Fibroblast of skin of left quadriceps (primary cell): Measurements from ENCODE around the gene TOP2A.

ENCODE experiments used
- DNase-seq, 2 experiments: peaks; one replicate each; pipeline ENCODE4 v3.0.0-alpha.2; 2013; ENCODE audit warnings: low read depth in 2 of 2

TOP2A gene

DNA sequence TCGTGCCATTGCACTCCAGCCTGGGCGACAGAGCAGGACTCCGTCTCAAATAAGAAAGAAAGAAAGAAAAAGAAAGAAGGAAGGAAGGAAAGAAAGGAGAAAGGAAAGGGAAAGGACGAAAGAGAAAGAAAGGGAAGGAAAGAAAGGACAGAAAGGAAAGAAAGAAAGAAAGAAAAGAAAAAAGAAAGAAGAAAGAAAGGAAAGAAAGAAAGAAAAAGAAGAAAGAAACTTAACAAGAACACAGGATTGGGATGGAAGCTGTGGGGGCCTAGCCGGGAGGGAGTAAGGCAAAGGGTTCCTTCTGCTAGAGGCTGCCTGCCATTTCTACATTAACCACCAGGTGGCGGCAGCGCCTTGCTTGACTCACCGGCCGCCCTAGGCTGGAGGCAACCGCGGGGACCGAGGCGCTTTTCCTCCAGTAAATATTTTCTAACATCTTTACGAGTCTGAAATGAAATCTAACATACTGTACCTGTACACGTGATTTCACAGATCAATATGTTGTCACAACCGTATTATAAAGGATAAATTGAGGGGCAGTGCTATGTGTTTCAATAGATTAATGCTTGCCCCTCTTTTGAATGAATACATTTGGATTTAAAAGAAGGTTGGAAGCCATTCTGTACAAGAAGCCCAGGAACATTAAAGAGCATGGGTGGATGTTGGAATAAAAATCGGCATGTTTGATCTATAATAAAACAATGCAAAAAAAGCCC, 59.2 kb downstream of the TOP2A start:
- peak; percentile 49 to 52 for DNase-seq

DNA sequence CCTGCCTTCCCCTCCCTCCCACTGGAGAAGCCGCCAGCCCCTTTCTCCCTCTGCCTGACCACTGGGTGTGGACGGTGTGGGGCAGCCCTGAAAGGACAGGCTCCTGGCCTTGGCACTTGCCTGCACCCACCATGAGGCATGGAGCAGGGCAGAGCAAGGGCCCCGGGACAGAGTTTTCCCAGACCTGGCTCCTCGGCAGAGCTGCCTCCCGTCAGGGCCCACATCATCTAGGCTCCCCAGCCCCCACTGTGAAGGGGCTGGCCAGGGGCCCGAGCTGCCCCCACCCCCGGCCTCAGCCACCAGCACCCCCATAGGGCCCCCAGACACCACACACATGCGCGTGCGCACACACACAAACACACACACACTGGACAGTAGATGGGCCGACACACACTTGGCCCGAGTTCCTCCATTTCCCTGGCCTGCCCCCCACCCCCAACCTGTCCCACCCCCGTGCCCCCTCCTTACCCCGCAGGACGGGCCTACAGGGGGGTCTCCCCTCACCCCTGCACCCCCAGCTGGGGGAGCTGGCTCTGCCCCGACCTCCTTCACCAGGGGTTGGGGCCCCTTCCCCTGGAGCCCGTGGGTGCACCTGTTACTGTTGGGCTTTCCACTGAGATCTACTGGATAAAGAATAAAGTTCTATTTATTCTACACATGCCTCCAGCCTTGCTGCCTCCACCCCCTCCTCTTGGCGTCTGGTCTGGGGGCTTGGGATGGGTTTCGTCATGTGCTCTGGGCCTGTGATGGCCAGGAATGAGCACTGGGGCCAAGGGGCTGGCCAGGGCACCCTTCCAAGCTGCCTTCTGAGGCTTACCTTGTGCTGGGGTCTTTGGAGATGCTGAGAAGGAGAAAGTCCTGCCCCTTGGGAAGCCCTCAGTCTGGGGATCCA, 60.5 kb downstream of the TOP2A start:
- DNase-seq = no peak

DNA sequence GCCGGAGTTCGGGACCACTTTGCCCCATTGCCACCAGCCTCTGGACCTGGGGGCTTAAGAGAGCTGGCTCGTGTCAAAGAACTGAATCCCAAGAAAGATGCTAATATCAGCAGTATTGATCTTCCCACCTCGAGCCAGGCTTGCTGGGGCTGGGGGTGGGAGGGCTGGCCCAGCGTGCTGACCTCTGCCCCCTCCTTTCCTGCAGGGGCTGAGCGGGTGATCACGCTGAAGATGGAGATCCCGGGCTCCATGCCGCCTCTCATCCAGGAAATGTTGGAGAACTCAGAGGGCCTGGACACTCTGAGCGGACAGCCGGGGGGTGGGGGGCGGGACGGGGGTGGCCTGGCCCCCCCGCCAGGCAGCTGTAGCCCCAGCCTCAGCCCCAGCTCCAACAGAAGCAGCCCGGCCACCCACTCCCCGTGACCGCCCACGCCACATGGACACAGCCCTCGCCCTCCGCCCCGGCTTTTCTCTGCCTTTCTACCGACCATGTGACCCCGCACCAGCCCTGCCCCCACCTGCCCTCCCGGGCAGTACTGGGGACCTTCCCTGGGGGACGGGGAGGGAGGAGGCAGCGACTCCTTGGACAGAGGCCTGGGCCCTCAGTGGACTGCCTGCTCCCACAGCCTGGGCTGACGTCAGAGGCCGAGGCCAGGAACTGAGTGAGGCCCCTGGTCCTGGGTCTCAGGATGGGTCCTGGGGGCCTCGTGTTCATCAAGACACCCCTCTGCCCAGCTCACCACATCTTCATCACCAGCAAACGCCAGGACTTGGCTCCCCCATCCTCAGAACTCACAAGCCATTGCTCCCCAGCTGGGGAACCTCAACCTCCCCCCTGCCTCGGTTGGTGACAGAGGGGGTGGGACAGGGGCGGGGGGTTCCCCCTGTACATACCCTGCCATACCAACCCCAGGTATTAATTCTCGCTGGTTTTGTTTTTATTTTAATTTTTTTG, 61.6 kb downstream of the TOP2A start:
- no peak for DNase-seq

DNA sequence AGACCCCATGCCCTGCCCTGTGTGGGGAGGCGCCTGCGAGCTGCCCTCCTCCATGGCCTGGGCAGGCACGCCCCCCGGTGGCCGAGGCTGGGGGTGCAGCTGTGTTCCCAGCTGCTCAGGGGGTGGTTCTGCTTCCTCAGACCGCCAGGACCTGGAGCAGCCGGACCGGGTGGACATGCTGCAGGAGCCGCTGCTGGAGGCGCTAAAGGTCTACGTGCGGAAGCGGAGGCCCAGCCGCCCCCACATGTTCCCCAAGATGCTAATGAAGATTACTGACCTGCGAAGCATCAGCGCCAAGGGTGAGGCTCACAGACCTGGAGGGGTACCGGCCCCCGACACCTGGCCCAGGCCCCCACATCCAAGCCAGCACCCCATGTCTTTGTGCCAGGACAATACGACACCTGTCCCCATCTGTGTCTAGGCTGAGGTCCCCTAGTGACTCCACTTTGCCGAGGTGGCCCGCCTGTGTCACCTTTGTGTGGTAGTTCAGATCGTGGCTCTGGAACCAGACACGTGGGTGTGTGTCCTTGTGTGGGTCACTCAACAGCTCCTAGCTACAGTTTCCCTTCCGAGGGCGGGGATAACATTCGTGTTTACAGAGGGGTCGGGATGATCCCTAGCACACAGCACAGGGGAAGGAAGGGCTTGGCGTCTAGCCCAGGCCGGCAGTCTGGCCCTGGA, 62.4 kb downstream of the TOP2A start:
- DNase-seq = no peak

DNA sequence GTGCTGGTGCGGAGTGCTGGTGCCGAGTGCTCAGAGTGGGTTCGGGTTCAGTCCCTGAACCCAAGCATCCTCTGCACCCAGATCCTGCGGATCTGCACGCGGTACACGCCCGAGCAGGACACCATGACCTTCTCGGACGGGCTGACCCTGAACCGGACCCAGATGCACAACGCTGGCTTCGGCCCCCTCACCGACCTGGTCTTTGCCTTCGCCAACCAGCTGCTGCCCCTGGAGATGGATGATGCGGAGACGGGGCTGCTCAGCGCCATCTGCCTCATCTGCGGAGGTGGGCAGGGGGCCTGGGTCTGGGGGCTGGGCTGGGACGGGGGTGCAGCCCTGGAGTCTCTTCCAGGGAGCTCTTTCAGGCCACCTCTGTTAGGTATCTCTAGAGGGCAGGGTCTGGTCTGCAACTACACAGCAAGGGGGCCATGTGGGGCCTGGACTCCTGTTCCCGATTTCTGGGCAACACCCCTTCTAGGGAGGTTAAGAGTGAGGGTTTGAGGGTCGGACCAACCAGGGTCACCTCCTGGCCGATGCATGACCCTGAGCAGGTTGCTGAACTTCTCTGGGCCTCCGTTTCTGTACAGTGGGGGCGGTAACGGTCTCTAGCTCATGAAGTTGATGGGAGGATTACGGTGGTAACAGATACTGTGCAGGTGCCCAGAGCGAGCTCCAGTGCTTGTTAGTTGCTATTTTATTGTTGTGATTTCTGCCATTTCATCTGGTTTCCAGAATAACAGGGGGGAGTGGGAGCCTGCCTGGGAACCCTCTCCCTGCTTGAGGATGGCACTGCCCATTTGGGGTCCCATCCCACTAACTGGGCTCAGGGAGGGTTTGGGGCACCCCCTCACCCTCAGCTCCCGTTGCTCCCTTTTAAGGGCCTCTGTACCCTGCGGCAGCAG, 63.2 kb downstream of the TOP2A start:
- no peak for DNase-seq

DNA sequence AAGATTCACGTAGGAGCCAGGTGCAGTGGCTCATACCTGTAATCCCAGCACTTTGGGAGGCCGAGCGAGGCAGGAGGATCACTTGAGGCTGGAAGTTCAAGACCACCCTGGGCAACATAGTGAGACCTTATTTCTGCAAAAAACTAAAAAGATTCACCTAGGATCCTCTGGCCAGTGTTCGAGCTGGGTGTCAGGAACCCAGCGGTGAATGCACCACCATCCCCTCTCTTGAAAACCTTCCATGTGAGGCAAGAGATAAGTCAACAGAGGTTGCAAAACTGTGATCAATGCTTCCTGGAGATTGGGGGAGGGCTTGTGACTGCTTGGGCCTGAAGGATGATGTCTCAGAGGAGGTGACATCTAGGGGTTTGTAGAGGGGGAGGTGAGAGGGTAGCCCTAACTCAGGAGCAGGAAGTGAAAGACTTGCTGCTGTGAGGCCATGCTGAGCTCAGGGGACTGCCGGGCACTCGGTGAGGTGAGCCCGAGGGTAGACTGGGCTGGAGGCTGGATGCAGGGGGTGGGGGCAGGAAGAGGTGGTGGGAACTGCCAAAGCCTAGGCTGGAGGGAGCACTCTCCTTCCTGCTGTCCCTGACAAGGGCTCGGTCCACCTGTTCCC, 64.8 kb downstream of the TOP2A start:
- no peak for DNase-seq

DNA sequence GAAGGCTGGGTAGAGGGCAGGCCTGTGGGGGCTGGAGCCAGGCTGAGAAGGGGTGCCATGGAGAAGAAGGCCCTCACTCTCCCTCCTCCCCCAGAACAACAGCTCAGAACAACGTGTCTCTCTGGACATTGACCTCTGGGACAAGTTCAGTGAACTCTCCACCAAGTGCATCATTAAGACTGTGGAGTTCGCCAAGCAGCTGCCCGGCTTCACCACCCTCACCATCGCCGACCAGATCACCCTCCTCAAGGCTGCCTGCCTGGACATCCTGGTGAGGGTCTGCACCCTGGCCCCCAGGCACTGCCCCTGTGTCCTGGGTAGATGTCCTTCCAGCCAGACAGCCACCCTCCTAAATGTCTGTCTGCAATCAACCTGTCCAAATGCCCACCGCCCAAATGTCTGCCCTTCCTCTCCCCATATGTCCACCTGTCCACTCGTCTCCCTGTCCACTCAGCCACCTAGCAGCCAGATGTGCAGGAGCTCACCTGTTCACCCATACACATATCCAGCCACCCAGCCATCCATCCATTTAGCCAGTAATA, 65.4 kb downstream of the TOP2A start:
- no peak for DNase-seq

DNA sequence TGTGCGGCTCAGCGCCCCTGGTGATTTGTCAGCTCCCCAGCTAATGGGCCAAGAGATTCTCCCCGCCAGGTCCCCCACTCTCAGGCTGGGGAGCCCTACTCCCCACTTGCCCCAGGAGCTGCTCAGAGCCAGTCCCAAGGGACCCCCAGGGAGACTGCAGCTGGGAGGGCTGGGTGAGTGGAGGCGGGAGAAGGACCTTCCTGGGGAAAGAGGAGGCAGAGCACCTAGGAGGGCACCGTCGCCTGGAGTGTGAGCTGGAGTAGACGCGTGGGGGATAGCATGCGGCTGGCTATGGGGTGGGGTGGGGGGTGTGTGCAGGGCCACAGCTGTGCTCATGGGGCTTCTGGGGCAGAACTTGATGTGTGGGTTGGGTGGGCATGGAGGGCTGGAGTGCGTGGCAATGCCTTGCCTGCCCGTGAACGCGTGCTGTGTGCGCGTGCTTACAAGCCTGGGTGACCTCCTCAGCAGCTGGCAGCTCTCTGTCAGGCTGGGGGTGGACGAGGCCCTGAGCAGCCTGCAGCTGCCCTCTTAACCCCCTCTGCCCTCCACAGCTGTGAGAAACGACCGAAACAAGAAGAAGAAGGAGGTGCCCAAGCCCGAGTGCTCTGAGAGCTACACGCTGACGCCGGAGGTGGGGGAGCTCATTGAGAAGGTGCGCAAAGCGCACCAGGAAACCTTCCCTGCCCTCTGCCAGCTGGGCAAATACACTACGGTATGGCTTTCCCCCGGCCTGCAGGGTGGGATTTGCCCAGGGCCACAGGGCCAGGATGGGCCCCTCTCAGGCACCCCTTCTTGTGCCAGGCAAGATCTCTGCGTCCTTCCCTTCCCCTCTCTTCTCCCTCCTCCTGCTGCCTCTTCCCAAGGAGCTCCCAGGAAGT, 66.1 kb downstream of the TOP2A start:
- DNase-seq = no peak

DNA sequence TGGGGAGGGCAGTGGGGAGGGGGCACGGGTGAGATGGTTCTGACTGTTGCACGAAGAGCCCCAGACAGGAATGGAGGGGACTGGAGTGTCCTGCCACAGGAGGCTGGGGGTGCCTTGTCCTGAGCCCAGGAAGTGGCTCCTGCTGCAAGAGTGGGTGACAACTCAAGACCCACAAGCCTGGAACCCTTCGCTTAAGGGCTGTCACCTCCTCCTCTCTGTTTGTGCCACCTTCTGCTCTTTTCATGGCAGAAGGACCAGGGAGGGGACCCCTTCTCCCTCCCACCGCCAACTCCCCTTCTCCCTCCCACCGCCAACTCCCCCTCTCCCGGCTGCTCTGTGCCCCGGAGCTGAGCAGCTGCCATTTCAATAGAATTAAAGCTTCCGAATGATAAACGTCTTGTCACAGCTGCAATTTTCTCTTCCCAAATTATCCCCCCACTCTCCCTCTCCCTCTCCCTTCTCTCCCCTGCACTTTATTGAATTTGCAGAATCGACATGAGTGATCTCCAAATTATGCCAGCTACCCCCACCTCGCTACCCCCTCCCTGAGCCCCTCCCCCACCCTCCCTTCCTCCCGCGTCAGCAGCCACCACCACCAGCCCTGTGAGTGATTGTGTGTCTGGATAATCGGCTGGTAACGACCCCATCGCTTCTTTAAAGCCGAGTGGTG, 66.9 kb downstream of the TOP2A start:
- DNase-seq = no peak

DNA sequence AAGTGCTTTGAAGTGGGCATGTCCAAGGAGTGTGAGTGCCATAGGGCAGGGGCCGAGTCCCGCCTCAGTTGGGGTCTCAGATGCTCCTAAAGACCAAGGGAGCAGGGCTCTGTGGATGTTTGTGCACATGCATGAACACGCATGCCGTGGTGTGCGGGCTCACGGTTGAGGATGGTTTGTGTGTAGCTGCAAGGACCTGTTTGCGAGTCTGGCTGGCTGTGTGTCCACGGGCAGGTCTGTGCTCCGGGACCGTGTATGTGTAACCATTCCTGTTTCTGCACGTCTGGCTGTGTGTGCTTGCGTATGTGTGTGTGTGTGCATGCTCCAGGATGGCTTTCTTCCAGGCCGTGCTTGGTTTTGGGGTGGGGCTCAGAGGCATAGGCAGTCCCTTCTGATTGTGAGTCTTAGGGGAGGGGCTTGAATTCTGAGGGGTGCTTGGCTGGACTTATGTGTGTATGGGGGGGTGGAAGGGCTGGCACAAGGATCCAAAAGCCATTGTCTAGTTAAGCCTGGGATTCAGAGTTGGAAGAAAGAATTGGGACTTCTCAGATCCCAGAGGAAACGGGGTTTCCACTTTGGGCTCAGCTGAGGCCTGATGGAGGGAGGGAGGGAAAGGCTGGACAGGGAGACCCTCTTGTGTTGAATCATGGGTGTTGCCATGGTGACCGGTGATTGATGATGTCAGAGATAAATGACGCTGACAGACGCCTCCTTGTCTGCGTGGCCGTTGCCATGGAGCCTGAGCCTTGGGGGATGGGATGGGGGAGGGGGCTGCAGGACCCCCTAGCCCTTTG, 67.6 kb downstream of the TOP2A start:
- peak in 1 of 2 experiments; percentile 38 for DNase-seq

DNA sequence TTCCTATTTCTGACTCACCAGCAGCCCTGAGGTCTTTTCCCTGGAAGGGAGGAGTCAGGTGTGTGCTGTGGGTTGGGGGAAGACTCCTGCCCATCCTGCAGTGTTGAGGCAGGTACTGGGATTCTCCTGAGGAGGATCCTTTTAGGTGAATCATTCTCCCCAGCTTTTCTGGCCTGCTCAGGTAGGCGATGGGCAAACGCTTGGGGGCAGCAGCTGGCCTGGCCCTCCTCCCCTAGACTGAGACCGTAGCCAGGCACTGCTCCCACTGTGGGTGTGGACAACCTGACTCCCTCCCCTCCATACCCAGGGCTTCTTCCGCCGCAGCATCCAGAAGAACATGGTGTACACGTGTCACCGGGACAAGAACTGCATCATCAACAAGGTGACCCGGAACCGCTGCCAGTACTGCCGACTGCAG, 68.2 kb downstream of the TOP2A start:
- DNase-seq = no peak

DNA sequence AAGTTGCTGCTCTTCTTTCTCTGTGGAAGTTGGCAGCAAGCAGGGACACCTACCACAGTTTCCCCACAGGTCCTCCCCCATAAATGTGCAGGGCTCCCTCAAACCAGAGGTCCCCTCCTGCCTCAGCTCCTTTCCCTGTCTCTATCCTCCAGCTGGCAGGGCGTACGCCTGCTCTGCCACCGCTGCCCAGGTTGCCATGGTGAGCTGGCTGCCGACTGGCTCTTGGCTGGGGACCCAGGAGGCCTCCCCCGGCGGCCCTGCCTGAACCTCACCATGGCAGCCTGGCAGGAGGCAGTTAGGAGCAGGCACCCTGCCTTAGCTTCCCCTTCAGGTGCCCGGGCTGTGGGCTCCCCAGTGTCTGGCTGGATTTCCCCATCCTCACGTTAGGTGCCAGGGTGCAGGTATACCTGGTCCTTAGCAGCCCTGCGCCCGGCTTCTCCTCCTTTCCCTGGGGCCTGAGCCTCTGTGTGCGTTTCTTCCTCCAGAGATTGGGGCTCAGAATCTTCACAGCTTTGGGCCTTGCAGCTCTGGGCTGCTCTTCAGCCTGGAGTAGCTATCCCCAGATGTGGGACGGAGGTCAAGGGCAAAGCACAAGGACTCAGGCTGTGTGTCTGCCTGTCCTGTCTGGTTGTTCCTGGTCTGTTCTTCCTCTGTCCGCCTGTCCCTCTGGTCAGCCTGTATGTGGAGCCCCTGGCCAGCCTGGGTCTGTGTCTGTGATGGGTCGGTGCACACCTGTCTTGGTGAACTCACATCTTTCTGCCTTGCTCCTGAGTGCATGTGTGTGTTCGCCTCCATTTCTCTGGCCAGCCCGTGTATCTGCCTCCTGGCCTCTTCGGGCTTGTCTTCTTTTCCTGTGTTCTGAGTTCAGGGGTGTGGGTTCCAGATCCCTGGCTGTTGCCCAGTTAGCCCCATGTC, 68.9 kb downstream of the TOP2A start:
- DNase-seq = no peak

DNA sequence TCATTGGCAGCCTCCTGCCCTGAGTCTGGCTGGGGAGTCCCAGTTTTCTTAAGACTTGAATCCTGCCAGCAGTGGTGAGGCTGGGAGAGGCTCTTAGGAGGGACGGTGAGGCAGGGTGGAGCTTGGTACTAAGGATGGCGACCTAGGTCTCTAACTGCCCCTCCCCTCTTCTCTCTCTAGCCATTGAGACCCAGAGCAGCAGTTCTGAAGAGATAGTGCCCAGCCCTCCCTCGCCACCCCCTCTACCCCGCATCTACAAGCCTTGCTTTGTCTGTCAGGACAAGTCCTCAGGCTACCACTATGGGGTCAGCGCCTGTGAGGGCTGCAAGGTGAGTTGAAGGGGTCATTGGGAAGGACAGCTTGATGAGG, 69.6 kb downstream of the TOP2A start:
- DNase-seq = no peak

DNA sequence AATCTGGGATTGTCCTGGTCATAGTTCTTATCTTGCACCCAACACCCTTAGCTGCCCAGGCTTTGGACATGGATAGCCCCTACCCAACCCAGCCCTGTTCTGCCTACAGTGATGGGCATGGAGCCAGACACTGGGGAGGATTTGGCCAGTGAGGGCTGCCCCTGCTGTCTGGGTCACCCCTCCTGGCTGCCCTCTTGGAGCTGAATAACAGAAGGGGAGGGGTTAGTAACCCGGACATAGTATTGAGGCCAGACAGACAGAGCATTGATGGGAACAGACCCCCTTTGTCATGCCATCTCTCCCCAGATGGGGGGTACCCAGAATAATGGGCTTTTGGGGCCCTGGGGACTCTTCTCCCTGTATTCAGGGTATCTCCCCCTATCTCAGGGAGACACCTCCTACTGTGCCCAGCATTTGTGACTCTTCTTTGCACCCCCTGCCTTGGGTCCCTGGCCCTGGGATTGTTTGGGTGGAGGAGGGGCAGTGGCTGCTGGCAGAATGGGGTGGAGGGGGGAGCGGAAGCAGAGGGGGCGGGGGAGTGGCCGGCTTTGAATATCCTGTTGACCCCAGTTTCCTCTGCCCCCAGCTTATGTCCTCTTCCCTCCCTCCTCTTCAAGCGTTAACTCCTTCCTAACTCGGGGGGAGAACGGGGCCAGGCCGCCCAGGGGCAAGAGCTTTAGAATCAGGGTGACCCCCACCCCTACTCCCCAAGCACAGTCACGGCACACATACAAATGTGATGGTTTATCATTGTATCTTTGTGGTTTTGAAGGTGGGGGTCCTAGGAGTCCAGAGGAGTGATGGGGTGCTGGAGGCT, 70.2 kb downstream of the TOP2A start:
- no peak for DNase-seq

DNA sequence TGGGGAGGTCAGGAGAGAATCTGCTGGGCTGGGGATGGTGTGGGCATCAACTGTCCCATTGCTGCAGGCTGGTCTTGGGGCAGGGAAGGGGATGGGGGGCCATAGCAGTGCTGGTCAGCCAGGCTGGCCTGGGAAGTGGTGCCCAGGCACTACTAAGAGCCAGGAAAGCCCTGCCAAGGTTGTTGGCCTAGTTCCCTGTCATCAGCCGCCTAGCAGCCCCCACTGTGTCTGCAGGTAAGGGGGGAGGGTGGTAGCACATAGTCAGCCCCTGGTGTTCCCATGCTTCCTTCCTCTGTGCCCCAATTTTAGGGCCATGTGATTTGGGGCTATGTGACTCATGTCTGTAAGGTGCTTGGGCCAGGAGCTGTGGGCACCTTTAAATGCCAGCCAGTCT, 70.9 kb downstream of the TOP2A start:
- no peak for DNase-seq
